Lung (tissue), 12 donors: ENCODE data around the gene ZNF436. TPM values are rescaled to one million over a fixed set of nuclear protein-coding genes. Genes with fewer than 3 reads are reported as not detected.

Experiments used
- ATAC-seq: fragments of 200-7000 bp; cut with Tn5 transposase; one replicate; pipeline ENCODE4 v1.9.1; 2020; ENCODE audit warnings: moderate number of reproducible peaks; ENCODE audit not compliant: insufficient read depth, low FRiP score
- DNase-seq, 3 donors: peaks; one replicate each; pipeline ENCODE4 v3.0.0-alpha.2; 2013 to 2017
- H3K27ac ChIP-seq, 2 donors: one replicate each; pipeline ENCODE4 v1.5.1; 2013; ENCODE audit warnings: mild to moderate bottlenecking in 2 of 2, moderate library complexity in 2 of 2, control low read depth in 1 of 2, inconsistent platforms in 1 of 2, low read depth in 1 of 2, low read length in 1 of 2
- H3K27me3 ChIP-seq, 3 donors: one replicate each; pipeline ENCODE4 v1.5.1; 2013; ENCODE audit warnings: low read length in 2 of 3; ENCODE audit not compliant: control insufficient read depth in 3 of 3, insufficient read depth in 3 of 3
- H3K36me3 ChIP-seq, 4 donors: one replicate each; pipeline ENCODE4 v1.5.1; 2013; ENCODE audit warnings: low read length in 4 of 4, mild to moderate bottlenecking in 1 of 4, moderate library complexity in 1 of 4; ENCODE audit not compliant: control insufficient read depth in 4 of 4, insufficient read depth in 4 of 4
- H3K4me1 ChIP-seq, 5 donors: one replicate each; pipeline ENCODE4 v1.5.1; 2013; ENCODE audit warnings: low read length in 5 of 5, mild to moderate bottlenecking in 2 of 5, moderate library complexity in 1 of 5; ENCODE audit not compliant: control insufficient read depth in 5 of 5, insufficient read depth in 5 of 5
- H3K4me3 ChIP-seq: one replicate; pipeline ENCODE4 v1.5.1; 2013; ENCODE audit warnings: mild to moderate bottlenecking, control low read depth, moderate library complexity
- H3K9ac ChIP-seq, 2 donors: one replicate each; pipeline ENCODE4 v1.5.1; 2013; ENCODE audit warnings: low read length in 2 of 2, control low read depth in 1 of 2; ENCODE audit not compliant: insufficient read depth in 1 of 2
- H3K9me3 ChIP-seq, 4 donors: one replicate each; pipeline ENCODE4 v1.5.1; 2013; ENCODE audit warnings: low read length in 3 of 4, mild to moderate bottlenecking in 1 of 4, moderate library complexity in 1 of 4; ENCODE audit not compliant: control insufficient read depth in 4 of 4, insufficient read depth in 3 of 4
- CTCF ChIP-seq: IDR thresholded peaks from 2 replicates; pipeline ENCODE4 v1.5.1; 2012; ENCODE audit warnings: mild to moderate bottlenecking; ENCODE audit errors: control extremely low read depth, extremely low read depth
- WGBS, 2 donors: extraction: QIAGEN DNeasy Blood & Tissue Kit; methylation state at CpG; one replicate each; pipeline ENCODE4 v1.1.7; 2013; 5-methylcytosine and 5-hydroxymethylcytosine counted together
- polyA plus RNA-seq, 2 donors: library from polyadenylated mRNA; stranded (reverse); fragments of 200-250 nt; gene quantifications; one replicate each; pipeline ENCODE4 v1.2.1, GENCODE V29; 2013
- total RNA-seq, 2 donors: library from RNA; depleted of rRNA in 1 of 2; stranded (reverse); fragments of >200 nt in 1 of 2; gene quantifications; one replicate each; pipeline ENCODE4 v1.2.1, GENCODE V29; 2014 to 2021
- donor health status: control.
- donor health status: control.
- donor health status: Bipolar disorder and iron deficiency.
- donor health status: healthy.
- donor health status: DM: yes; HTN: yes; CAD: no.

ZNF436 gene
- total and polyA plus RNA-seq, 4 donors: 2.1 to 30.9 (median 6.6) TPM

GRCh38 chr1:23339632-23340031 lies 30.0 kb downstream of the ZNF436 start:
- H3K27ac ChIP-seq: no peak overlapping the region
- no peaks in the 10 kb centered on the region for H3K9me3 ChIP-seq
- H3K9ac ChIP-seq: peak overlapping the region in 1 of 2 donors; percentile 37
- H3K4me3 ChIP-seq: no peak overlapping the region
- H3K4me1 ChIP-seq: peaks cover 0 to 42% (median 18%) of the 10 kb centered on the region in 5 donors
- no peak for ATAC-seq
- DNase-seq: no peak
- peaks cover 5 to 22% (median 10%) of the 10 kb centered on the region in 4 donors for H3K36me3 ChIP-seq
- no peaks in the 10 kb centered on the region for H3K27me3 ChIP-seq
- no peak for TF ChIP-seq CTCF
- 70 to 78% methylated on average over 4 of the region's 4 CpGs for WGBS, 2 donors

GRCh38 chr1:23337869-23338268 lies 31.8 kb downstream of the ZNF436 start:
- H3K9ac ChIP-seq: no peak overlapping the region
- peaks cover 5 to 37% (median 18%) of the 10 kb centered on the region in 4 donors for H3K36me3 ChIP-seq
- H3K4me3 ChIP-seq: no peak overlapping the region
- DNase-seq: no peak
- no peaks in the 10 kb centered on the region for H3K9me3 ChIP-seq
- no peaks in the 10 kb centered on the region for H3K27me3 ChIP-seq
- TF ChIP-seq CTCF: no peak
- H3K4me1 ChIP-seq: peaks cover 0 to 40% (median 18%) of the 10 kb centered on the region in 5 donors
- WGBS, 2 donors: 93% methylated on average over 2 of the region's 2 CpGs
- H3K27ac ChIP-seq: no peak overlapping the region
- no peak for ATAC-seq

DNA sequence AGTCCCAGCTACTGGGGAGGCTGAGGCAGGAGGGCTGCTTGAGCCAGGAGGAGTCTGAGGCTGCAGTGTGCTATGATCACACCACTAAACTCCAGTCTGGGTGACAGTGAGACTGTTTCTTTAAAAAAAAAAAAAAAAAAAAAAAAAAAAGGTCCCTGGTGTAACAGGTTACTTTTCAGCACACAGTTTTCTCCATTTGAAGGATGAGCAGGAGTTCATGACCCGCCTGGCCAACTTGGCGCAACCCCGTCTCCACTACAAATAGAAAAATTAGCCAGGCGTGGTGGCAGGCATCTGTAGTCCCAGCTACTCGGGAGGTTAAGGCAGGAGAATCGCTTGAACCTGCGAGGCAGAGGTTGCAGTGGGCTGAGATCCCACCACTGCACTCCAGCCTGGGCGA lies 37.9 kb downstream of the ZNF436 start:
- H3K9ac ChIP-seq: no peak overlapping the region
- H3K9me3 ChIP-seq: no peaks in the 10 kb centered on the region
- ATAC-seq (no peak), DNase-seq (no peak)
- no peak overlapping the region for H3K4me3 ChIP-seq
- no peak overlapping the region for H3K27ac ChIP-seq
- 94 to 95% methylated on average over 8 of the region's 8 CpGs for WGBS, 2 donors
- H3K4me1 ChIP-seq: no peaks in the 10 kb centered on the region
- H3K27me3 ChIP-seq: no peaks in the 10 kb centered on the region
- H3K36me3 ChIP-seq: peaks cover 22 to 66% (median 35%) of the 10 kb centered on the region in 4 donors
- no peak for TF ChIP-seq CTCF

GRCh38 chr1:23330846-23331245 lies 38.8 kb downstream of the ZNF436 start:
- no peaks in the 10 kb centered on the region for H3K27me3 ChIP-seq
- H3K4me3 ChIP-seq: no peak overlapping the region
- WGBS, 2 donors: 97% methylated on average over 1 of the region's 1 CpG
- TF ChIP-seq CTCF: no peak
- peaks cover 26 to 64% (median 39%) of the 10 kb centered on the region in 4 donors for H3K36me3 ChIP-seq
- no peak for DNase-seq
- no peak overlapping the region for H3K9ac ChIP-seq
- H3K27ac ChIP-seq: no peak overlapping the region
- no peaks in the 10 kb centered on the region for H3K4me1 ChIP-seq
- H3K9me3 ChIP-seq: no peaks in the 10 kb centered on the region
- ATAC-seq: no peak
